Kidney (tissue), 14 donors: ENCODE measurements around the gene GIMAP1. TPM values are rescaled to one million over a fixed set of nuclear protein-coding genes. Genes with fewer than 3 reads are reported as not detected.

Experiments
- DNase-seq, 5 donors: peaks; one replicate each; pipeline ENCODE4 v3.0.0-alpha.2; 2013 to 2020
- FAIRE-seq: peaks from 2 replicates; lab custom pipeline; 2012; peaks lifted over from hg19 to GRCh38; lab: Jason Lieb, UNC
- H3K27ac ChIP-seq, 2 donors: one replicate each; pipeline ENCODE4 v1.7.0; 2013; ENCODE audit warnings: low read depth in 2 of 2, low read length in 2 of 2, inconsistent platforms in 1 of 2
- H3K27me3 ChIP-seq: one replicate; pipeline ENCODE4 v1.7.1; 2013; ENCODE audit warnings: low read length, inconsistent platforms; ENCODE audit not compliant: control insufficient read depth, insufficient read depth
- H3K36me3 ChIP-seq, 3 donors: one replicate each; pipeline versions ENCODE4 v1.7.0 to v1.7.1; 2013; ENCODE audit warnings: low read length in 3 of 3, control low read depth in 1 of 3, inconsistent platforms in 1 of 3; ENCODE audit not compliant: insufficient read depth in 3 of 3, control insufficient read depth in 2 of 3
- H3K4me1 ChIP-seq, 3 donors: one replicate each; pipeline versions ENCODE4 v1.7.0 to v1.7.1; 2013; ENCODE audit warnings: low read length in 3 of 3, inconsistent platforms in 1 of 3, low read depth in 1 of 3; ENCODE audit not compliant: control insufficient read depth in 2 of 3, insufficient read depth in 2 of 3
- H3K4me3 ChIP-seq, 3 donors: one replicate each; pipeline versions ENCODE4 v1.7.0 to v1.8.1; 2013; ENCODE audit warnings: low read length in 3 of 3, control low read depth in 1 of 3, inconsistent platforms in 1 of 3
- H3K9ac ChIP-seq, 3 donors: one replicate each; pipeline versions ENCODE4 v1.7.0 to v1.7.1; 2013; ENCODE audit warnings: low read length in 3 of 3, control low read depth in 1 of 3, inconsistent platforms in 1 of 3
- H3K9me3 ChIP-seq, 3 donors: one replicate each; pipeline versions ENCODE4 v1.7.0 to v1.7.1; 2013; ENCODE audit warnings: low read length in 3 of 3, control low read depth in 1 of 3, inconsistent platforms in 1 of 3; ENCODE audit not compliant: control insufficient read depth in 2 of 3, insufficient read depth in 1 of 3
- intact Hi-C: fragments of 100-400 bp; cut with DNase I; formaldehyde crosslinking; loops from one replicate; pipeline ENCODE4 v1.11.1; 2022
- polyA plus RNA-seq: library from polyadenylated mRNA; stranded (reverse); fragments of 350-450 nt; fragmentation: Illumina TruSeq; extraction: RNeasy Lipid Tissue Mini Kit (QIAGEN cat#74804); gene quantifications from one replicate; pipeline ENCODE4 v1.2.3, GENCODE V29; 2014; ENCODE audit warnings: low read depth, low replicate concordance; ENCODE audit not compliant: insufficient read depth
- total RNA-seq: library from RNA; stranded (reverse); fragmentation: NEBNext Ultra II Directional; extraction: Animal tissue kit (Norgen Biotek cat#: 25700); gene quantifications from one replicate; pipeline ENCODE4 v1.2.1, GENCODE V29; 2021
- TF ChIP-seq, protein P1 (sequence below): IDR thresholded peaks from 3 replicates; pipeline ENCODE4 v1.5.1; 2012; ENCODE audit warnings: mild to moderate bottlenecking, moderate library complexity, borderline replicate concordance; ENCODE audit not compliant: insufficient read depth; ENCODE audit errors: extremely low read depth
- donor health status: control.
- donor health status: control.
- donor health status: control.
- donor health status: control.
- donor health status: control.
- donor health status: DM: yes; HTN: yes; CAD: no.
- donor health status: Normal renal cell carcinoma (clear cell type).

GIMAP1 gene
- total and polyA plus RNA-seq, 2 donors from 2014 or later = 6.4 to 10.2 TPM

DNA sequence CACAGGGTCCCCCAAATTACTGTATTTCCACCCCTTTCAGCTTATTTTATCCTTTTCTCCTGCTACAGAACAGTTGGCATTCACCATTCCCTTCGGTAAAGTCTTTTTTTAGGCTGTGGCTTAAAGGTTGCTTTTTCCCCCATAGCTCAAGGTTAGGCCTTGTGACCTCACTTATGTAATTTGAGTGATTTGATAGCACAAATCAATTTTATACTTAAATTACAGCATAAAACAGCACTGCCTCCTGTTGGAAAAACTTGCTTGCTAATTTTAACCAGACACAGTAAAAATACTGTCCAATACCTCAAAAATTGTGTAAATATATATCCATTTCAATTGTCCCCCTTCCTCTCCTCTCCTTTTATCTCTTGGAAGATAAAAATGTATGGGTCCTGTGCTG, 7.1 kb downstream of the GIMAP1 start:
- TF ChIP-seq, protein P1, sequence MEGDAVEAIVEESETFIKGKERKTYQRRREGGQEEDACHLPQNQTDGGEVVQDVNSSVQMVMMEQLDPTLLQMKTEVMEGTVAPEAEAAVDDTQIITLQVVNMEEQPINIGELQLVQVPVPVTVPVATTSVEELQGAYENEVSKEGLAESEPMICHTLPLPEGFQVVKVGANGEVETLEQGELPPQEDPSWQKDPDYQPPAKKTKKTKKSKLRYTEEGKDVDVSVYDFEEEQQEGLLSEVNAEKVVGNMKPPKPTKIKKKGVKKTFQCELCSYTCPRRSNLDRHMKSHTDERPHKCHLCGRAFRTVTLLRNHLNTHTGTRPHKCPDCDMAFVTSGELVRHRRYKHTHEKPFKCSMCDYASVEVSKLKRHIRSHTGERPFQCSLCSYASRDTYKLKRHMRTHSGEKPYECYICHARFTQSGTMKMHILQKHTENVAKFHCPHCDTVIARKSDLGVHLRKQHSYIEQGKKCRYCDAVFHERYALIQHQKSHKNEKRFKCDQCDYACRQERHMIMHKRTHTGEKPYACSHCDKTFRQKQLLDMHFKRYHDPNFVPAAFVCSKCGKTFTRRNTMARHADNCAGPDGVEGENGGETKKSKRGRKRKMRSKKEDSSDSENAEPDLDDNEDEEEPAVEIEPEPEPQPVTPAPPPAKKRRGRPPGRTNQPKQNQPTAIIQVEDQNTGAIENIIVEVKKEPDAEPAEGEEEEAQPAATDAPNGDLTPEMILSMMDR = no peak
- FAIRE-seq = no peak
- H3K9ac ChIP-seq = no peak overlapping the region
- H3K4me3 ChIP-seq = no peak overlapping the region
- DNase-seq = no peak
- peaks cover 0 to 6% (median 0%) of the 10 kb centered on the region in 3 donors for H3K9me3 ChIP-seq
- no peaks in the 10 kb centered on the region for H3K27me3 ChIP-seq
- H3K36me3 ChIP-seq = no peaks in the 10 kb centered on the region
- intact Hi-C loops = no loop called here
- no peak overlapping the region for H3K27ac ChIP-seq
- H3K4me1 ChIP-seq = peaks cover 0 to 2% (median 0%) of the 10 kb centered on the region in 3 donors

DNA sequence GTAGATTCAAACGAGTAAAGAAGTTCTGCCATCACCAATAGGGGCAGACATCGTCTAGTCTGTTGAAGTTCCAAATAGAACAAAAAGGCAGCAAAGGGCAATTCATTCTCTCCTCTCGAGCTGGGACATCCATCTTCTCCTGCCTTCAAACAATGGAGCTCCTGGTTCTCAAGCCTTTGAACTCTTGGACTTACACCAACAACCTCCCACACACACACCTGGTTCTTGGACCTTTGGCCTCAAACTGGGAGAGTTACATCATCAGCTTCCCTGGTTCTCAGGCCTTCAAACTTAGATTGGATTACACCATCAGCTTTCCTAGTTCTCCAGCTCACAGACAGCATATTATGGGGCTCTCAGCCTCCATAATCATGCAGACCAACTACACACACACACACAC, 11.0 kb downstream of the GIMAP1 start:
- Histone ChIP-seq H3K4me1 (peaks cover 0 to 2% (median 0%) of the 10 kb centered on the region in 3 donors), H3K9ac (no peak overlapping the region), H3K27me3 (no peaks in the 10 kb centered on the region), H3K27ac (no peak overlapping the region), H3K4me3 (no peak overlapping the region), H3K36me3 (no peaks in the 10 kb centered on the region), H3K9me3 (peaks cover 0 to 11% (median 0%) of the 10 kb centered on the region in 3 donors)
- no peak for FAIRE-seq
- TF ChIP-seq, protein P1 = no peak
- intact Hi-C loops = no loop called here
- DNase-seq = no peak

DNA sequence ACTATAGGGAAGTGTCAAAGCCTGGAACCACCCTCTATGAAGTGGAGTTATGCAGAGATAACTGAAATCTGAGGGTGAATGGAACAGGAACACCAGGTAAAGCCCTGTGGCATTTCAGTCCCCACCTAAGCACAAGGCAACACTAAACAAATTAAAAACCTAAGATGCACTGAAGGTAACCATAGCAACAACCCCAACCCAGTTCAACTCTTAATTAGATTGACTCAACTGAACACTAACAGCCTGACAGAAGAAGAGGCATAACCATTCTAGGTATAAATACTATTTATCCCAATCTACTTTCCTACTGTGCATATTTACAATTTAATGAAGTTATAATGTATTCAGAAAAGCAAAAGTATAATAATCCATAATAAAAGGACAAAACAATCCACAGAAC, 11.6 kb downstream of the GIMAP1 start:
- Histone ChIP-seq H3K36me3 (no peaks in the 10 kb centered on the region), H3K27me3 (no peaks in the 10 kb centered on the region), H3K9me3 (peaks cover 0 to 11% (median 0%) of the 10 kb centered on the region in 3 donors), H3K9ac (no peak overlapping the region), H3K27ac (no peak overlapping the region), H3K4me1 (no peaks in the 10 kb centered on the region), H3K4me3 (no peak overlapping the region)
- TF ChIP-seq, protein P1 = no peak
- FAIRE-seq = no peak
- no peak for DNase-seq
- intact Hi-C loops = no loop called here

DNA sequence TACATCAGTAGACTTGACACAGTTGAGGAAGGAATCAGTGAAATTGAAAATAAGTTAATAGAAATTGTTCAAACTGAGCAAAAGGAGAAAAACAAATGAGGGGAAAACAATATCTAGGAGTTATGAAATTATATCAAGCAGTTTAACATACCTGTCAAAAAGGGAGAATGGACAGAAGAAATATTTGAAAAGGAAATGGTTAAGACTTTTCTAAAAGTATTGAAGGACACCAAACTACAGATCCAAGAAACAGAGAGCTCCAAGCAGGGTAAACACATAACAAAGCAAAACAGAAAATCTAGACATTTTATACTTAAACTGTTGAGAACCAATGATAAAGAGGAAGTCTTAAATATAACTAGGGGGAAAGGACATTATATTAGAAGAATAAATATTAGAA, 12.2 kb downstream of the GIMAP1 start:
- Histone ChIP-seq H3K9me3 (peaks cover 0 to 11% (median 0%) of the 10 kb centered on the region in 3 donors), H3K27ac (no peak overlapping the region), H3K4me1 (no peaks in the 10 kb centered on the region), H3K36me3 (no peaks in the 10 kb centered on the region), H3K27me3 (no peaks in the 10 kb centered on the region), H3K4me3 (no peak overlapping the region), H3K9ac (no peak overlapping the region)
- DNase-seq = no peak
- intact Hi-C loops = no loop called here
- no peak for FAIRE-seq
- TF ChIP-seq, protein P1 = no peak
